Smooth muscle cell (in vitro differentiated cells): ENCODE data around the gene TBPL2. TPM values are rescaled to one million over a fixed set of nuclear protein-coding genes. Genes with fewer than 3 reads are reported as not detected.

Experiments used
- DNase-seq: peaks from one replicate; lab custom pipeline; 2025; ENCODE audit not compliant: unreplicated experiment; lab: John Stamatoyannopoulos, UW
- H2AFZ ChIP-seq: fragments of 200-600 bp; sonication (generic); 2 replicates; pipeline ENCODE4 v1.6.0; 2016; ENCODE audit warnings: antibody characterized with exemption, low read depth, mild to moderate bottlenecking
- H3F3A ChIP-seq: fragments of 200-600 bp; sonication (generic); 2 replicates; pipeline ENCODE4 v1.6.0; 2017; ENCODE audit warnings: antibody characterized with exemption, low read depth
- H3K27ac ChIP-seq: fragments of 200-600 bp; sonication (generic); 2 replicates; pipeline ENCODE4 v1.5.1; 2016; ENCODE audit warnings: low read depth, mild to moderate bottlenecking
- H3K27me3 ChIP-seq: fragments of 200-600 bp; sonication (generic); 2 replicates; pipeline ENCODE4 v1.6.1; 2016; ENCODE audit warnings: low read depth, mild to moderate bottlenecking
- H3K36me3 ChIP-seq: fragments of 200-600 bp; sonication (generic); 2 replicates; pipeline ENCODE4 v1.5.1; 2016; ENCODE audit warnings: low read depth
- H3K4me1 ChIP-seq: fragments of 200-600 bp; sonication (generic); 2 replicates; pipeline ENCODE4 v1.5.1; 2016; ENCODE audit warnings: low read depth
- H3K4me2 ChIP-seq: fragments of 200-600 bp; sonication (generic); 2 replicates; pipeline ENCODE4 v1.6.0; 2016; ENCODE audit warnings: mild to moderate bottlenecking
- H3K4me3 ChIP-seq: fragments of 200-600 bp; sonication (generic); 2 replicates; pipeline ENCODE4 v1.5.1; 2016; ENCODE audit warnings: mild to moderate bottlenecking
- H3K79me2 ChIP-seq: fragments of 200-600 bp; sonication (generic); 2 replicates; pipeline ENCODE4 v1.6.0; 2016; ENCODE audit warnings: low read depth, mild to moderate bottlenecking
- H3K9ac ChIP-seq: fragments of 200-600 bp; sonication (generic); 2 replicates; pipeline ENCODE4 v1.6.0; 2016; ENCODE audit warnings: low read depth
- H3K9me3 ChIP-seq: fragments of 200-600 bp; sonication (generic); replicated peaks from 2 replicates; pipeline ENCODE4 v1.5.1; 2016; ENCODE audit warnings: low read depth
- H4K20me1 ChIP-seq: fragments of 200-600 bp; sonication (generic); 2 replicates; pipeline ENCODE4 v1.6.0; 2016; ENCODE audit warnings: low read depth
- CTCF ChIP-seq: fragments of 200-600 bp; sonication (generic); IDR thresholded peaks from 2 replicates; pipeline ENCODE4 v1.5.1; 2017; ENCODE audit warnings: borderline replicate concordance, mild to moderate bottlenecking, antibody characterized with exemption; ENCODE audit not compliant: insufficient read depth, poor library complexity, severe bottlenecking
- WGBS: methylation state at CpG from one replicate; pipeline ENCODE4 v1.1.7; 2016; ENCODE audit warnings: low lambda C conversion rate; 5-methylcytosine and 5-hydroxymethylcytosine counted together
- polyA plus RNA-seq: library from polyadenylated mRNA; unstranded; fragments of >200 nt; fragmentation: Nextera tagmentation; extraction: Ambion mirVana; gene quantifications from 2 replicates; pipeline ENCODE4 v1.2.1, GENCODE V29; 2016
- total RNA-seq: library from RNA; depleted of rRNA; stranded (reverse); fragments of >200 nt; gene quantifications from 2 replicates; pipeline ENCODE4 v1.2.3, GENCODE V29; 2014

TBPL2 gene
- total and polyA plus RNA-seq, 2 experiments from 2014 or later, result not detected

GRCh38 chr14:55434805-55435174, 5.6 kb downstream of the TBPL2 start:
- DNase-seq, result no peak
- no peak overlapping the region for H3K9ac ChIP-seq
- no peak overlapping the region for H3K27ac ChIP-seq
- TF ChIP-seq CTCF, result no peak
- H3K4me2 ChIP-seq, result no peak overlapping the region
- H3K4me3 ChIP-seq, result no peak overlapping the region
- H3K36me3 ChIP-seq, result no peaks in the 10 kb centered on the region
- no peaks in the 10 kb centered on the region for H3F3A ChIP-seq
- H3K27me3 ChIP-seq, result no peaks in the 10 kb centered on the region
- no peaks in the 10 kb centered on the region for H3K79me2 ChIP-seq
- no peaks in the 10 kb centered on the region for H3K4me1 ChIP-seq
- H3K9me3 ChIP-seq, result no peaks in the 10 kb centered on the region
- no peak overlapping the region for H2AFZ ChIP-seq
- WGBS, result 60% methylated on average over 3 of the region's 3 CpGs
- H4K20me1 ChIP-seq, result no peaks in the 10 kb centered on the region

DNA sequence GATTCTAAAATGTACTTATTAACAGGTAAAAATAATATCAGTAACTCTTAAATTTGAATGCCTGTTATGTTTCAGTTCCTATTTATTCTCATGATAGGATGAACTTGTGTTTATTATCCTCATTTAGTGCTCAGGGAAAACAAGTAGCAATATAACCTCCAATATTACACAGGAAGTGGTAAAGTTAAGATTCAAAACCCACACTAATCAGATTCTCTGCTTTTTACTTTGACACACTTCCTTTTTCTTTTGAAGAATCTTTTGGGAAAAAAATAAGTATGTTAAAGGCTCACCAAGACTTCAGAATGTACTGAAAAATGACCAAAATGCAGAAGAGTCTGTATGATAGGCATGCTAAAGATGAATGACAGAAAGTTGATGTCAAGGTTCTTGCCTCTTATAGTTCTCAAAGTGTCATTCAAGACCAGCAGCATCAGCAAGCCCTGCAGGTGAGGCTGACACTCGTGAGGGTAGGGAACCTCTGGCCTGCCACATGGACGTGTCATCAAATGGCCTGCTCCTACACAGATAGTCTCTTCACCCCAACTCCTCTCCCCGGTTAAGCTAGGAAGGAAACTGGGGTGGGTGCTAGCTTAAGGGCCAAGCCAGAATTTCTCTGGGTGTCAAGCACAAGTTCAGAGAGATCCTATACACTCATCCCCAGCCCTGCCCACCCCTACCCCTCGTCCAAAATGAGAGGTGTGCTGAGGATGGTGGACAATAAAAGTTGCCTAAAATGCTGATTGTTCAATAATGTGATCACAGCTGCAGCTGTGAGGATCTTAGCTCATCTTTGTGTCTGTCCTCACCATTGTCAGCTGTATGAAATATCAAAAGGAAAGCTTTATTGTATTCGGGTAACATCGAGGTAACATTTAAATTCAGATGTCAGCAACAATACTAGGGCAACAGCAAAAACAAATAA, 6.3 kb downstream of the TBPL2 start:
- H3K36me3 ChIP-seq, result no peaks in the 10 kb centered on the region
- no peak overlapping the region for H3K4me2 ChIP-seq
- DNase-seq, result no peak
- no peaks in the 10 kb centered on the region for H3K27me3 ChIP-seq
- H3F3A ChIP-seq, result no peaks in the 10 kb centered on the region
- H2AFZ ChIP-seq, result no peak overlapping the region
- no peak overlapping the region for H3K4me3 ChIP-seq
- H3K27ac ChIP-seq, result no peak overlapping the region
- WGBS, result 71% methylated on average over 6 of the region's 6 CpGs
- no peak overlapping the region for H3K9ac ChIP-seq
- no peaks in the 10 kb centered on the region for H3K9me3 ChIP-seq
- no peaks in the 10 kb centered on the region for H4K20me1 ChIP-seq
- H3K79me2 ChIP-seq, result no peaks in the 10 kb centered on the region
- no peak for TF ChIP-seq CTCF
- H3K4me1 ChIP-seq, result no peaks in the 10 kb centered on the region

GRCh38 chr14:55432628-55433027, 7.8 kb downstream of the TBPL2 start:
- no peaks in the 10 kb centered on the region for H3F3A ChIP-seq
- no peak for TF ChIP-seq CTCF
- H3K27ac ChIP-seq, result no peak overlapping the region
- no peaks in the 10 kb centered on the region for H3K9me3 ChIP-seq
- no peak overlapping the region for H3K4me2 ChIP-seq
- H4K20me1 ChIP-seq, result no peaks in the 10 kb centered on the region
- H3K79me2 ChIP-seq, result no peaks in the 10 kb centered on the region
- no peak overlapping the region for H2AFZ ChIP-seq
- H3K27me3 ChIP-seq, result no peaks in the 10 kb centered on the region
- no peaks in the 10 kb centered on the region for H3K4me1 ChIP-seq
- no peak overlapping the region for H3K4me3 ChIP-seq
- no peak overlapping the region for H3K9ac ChIP-seq
- no peaks in the 10 kb centered on the region for H3K36me3 ChIP-seq
- WGBS, result 82% methylated on average over 3 of the region's 3 CpGs
- DNase-seq, result no peak
